Parathyroid adenoma (tissue), 2 donors: ENCODE measurements around the gene NFKB2.
A peak's percentile ranks its signal among the peaks of the same experiment; 100 is the strongest.

Source experiments
- H2AFZ ChIP-seq: fragments of 300-600 bp; sonication (generic); one replicate; pipeline ENCODE4 v1.7.0; 2017; ENCODE audit warnings: antibody characterized with exemption, mild to moderate bottlenecking
- H3K27ac ChIP-seq: fragments of 300-600 bp; sonication (generic); one replicate; pipeline ENCODE4 v1.7.0; 2017
- H3K27me3 ChIP-seq: fragments of 300-600 bp; sonication (generic); one replicate; pipeline ENCODE4 v1.7.0; 2017; ENCODE audit warnings: low read length; ENCODE audit not compliant: control insufficient read depth, insufficient read depth
- H3K36me3 ChIP-seq: fragments of 300-600 bp; sonication (generic); one replicate; pipeline ENCODE4 v1.7.0; 2017; ENCODE audit warnings: low read length; ENCODE audit not compliant: control insufficient read depth, insufficient read depth
- H3K4me1 ChIP-seq: fragments of 300-600 bp; sonication (generic); one replicate; pipeline ENCODE4 v1.7.0; 2017; ENCODE audit warnings: control low read depth
- H3K4me2 ChIP-seq: fragments of 300-600 bp; sonication (generic); one replicate; pipeline ENCODE4 v1.7.0; 2017; ENCODE audit warnings: low read length
- H3K4me3 ChIP-seq: fragments of 300-600 bp; sonication (generic); one replicate; pipeline ENCODE4 v1.7.0; 2017; ENCODE audit warnings: low read depth, low read length
- H3K79me2 ChIP-seq: fragments of 300-600 bp; sonication (generic); one replicate; pipeline ENCODE4 v1.7.0; 2017; ENCODE audit warnings: control low read depth
- H3K9ac ChIP-seq: fragments of 300-600 bp; sonication (generic); one replicate; pipeline ENCODE4 v1.7.0; 2017; ENCODE audit warnings: mild to moderate bottlenecking
- H3K9me3 ChIP-seq: fragments of 300-600 bp; sonication (generic); one replicate; pipeline ENCODE4 v1.7.0; 2017; ENCODE audit warnings: low read length; ENCODE audit not compliant: control insufficient read depth
- TF ChIP-seq, protein P1 (sequence below): fragments of 300-600 bp; sonication (generic); IDR thresholded peaks from one replicate; pipeline ENCODE4 v1.7.0; 2017; ENCODE audit warnings: antibody characterized with exemption, mild to moderate bottlenecking
- donor health status: primary hyperparathyroidism.

NFKB2 gene

DNA sequence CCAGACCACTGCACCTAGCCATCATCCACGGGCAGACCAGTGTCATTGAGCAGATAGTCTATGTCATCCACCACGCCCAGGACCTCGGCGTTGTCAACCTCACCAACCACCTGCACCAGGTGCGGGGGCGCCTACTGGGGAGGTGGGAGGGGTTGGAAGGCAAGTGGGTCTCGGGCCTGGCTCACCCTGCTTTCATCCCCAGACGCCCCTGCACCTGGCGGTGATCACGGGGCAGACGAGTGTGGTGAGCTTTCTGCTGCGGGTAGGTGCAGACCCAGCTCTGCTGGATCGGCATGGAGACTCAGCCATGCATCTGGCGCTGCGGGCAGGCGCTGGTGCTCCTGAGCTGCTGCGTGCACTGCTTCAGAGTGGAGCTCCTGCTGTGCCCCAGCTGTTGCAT is 4.6 kb downstream of the NFKB2 start:
- H3K27ac ChIP-seq: no peak overlapping the region
- H2AFZ ChIP-seq: no peak overlapping the region
- peak overlapping the region; percentile 96 for H3K4me2 ChIP-seq
- no peaks in the 10 kb centered on the region for H3K79me2 ChIP-seq
- no peak overlapping the region for H3K4me3 ChIP-seq
- no peaks in the 10 kb centered on the region for H3K36me3 ChIP-seq
- no peaks in the 10 kb centered on the region for H3K27me3 ChIP-seq
- TF ChIP-seq, protein P1, sequence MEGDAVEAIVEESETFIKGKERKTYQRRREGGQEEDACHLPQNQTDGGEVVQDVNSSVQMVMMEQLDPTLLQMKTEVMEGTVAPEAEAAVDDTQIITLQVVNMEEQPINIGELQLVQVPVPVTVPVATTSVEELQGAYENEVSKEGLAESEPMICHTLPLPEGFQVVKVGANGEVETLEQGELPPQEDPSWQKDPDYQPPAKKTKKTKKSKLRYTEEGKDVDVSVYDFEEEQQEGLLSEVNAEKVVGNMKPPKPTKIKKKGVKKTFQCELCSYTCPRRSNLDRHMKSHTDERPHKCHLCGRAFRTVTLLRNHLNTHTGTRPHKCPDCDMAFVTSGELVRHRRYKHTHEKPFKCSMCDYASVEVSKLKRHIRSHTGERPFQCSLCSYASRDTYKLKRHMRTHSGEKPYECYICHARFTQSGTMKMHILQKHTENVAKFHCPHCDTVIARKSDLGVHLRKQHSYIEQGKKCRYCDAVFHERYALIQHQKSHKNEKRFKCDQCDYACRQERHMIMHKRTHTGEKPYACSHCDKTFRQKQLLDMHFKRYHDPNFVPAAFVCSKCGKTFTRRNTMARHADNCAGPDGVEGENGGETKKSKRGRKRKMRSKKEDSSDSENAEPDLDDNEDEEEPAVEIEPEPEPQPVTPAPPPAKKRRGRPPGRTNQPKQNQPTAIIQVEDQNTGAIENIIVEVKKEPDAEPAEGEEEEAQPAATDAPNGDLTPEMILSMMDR: no peak
- H3K9ac ChIP-seq: no peak overlapping the region
- H3K4me1 ChIP-seq: peaks cover 11% of the 10 kb centered on the region
- H3K9me3 ChIP-seq: no peaks in the 10 kb centered on the region

DNA sequence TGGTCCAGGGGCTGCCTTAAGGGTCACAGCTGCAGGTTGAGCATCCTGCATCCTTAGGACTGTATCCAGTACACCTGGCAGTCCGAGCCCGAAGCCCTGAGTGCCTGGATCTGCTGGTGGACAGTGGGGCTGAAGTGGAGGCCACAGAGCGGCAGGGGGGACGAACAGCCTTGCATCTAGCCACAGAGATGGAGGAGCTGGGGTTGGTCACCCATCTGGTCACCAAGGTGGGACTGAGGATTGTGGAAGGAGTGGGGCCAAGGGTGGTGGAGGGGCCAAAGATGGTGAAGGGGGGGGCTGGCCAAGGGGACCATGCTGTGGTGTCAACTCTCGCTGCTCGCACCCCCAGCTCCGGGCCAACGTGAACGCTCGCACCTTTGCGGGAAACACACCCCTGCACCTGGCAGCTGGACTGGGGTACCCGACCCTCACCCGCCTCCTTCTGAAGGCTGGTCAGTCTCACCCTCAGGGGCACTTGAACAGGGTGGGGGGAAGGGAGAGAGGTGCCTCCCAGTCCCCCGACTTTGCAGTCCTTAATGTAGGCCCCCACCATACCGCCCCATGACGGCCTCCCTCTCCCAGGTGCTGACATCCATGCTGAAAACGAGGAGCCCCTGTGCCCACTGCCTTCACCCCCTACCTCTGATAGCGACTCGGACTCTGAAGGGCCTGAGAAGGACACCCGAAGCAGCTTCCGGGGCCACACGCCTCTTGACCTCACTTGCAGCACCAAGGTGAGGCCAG is 5.3 kb downstream of the NFKB2 start:
- H3K4me3 ChIP-seq: no peak overlapping the region
- H3K27ac ChIP-seq: no peak overlapping the region
- peaks cover 11% of the 10 kb centered on the region for H3K4me1 ChIP-seq
- TF ChIP-seq, protein P1: no peak
- no peaks in the 10 kb centered on the region for H3K36me3 ChIP-seq
- no peaks in the 10 kb centered on the region for H3K9me3 ChIP-seq
- no peak overlapping the region for H2AFZ ChIP-seq
- no peaks in the 10 kb centered on the region for H3K79me2 ChIP-seq
- H3K27me3 ChIP-seq: no peaks in the 10 kb centered on the region
- H3K9ac ChIP-seq: no peak overlapping the region
- H3K4me2 ChIP-seq: no peak overlapping the region

DNA sequence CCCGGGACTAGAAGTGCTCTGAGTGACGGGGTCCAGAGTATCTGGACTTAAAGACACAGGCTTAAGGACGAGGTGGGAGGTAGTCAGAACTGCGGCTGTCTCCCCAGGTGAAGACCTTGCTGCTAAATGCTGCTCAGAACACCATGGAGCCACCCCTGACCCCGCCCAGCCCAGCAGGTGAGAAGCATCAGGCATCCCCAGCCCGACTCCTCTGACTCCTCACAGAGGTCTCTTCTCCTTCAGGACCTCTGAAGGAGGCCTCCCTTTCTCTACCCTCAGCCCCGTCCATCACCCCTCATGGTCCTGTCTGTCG is 5.8 kb downstream of the NFKB2 start:
- Histone ChIP-seq H3K79me2 (no peaks in the 10 kb centered on the region), H2AFZ (no peak overlapping the region), H3K27me3 (no peaks in the 10 kb centered on the region), H3K4me1 (peaks cover 7% of the 10 kb centered on the region), H3K4me2 (no peak overlapping the region), H3K9ac (no peak overlapping the region), H3K9me3 (no peaks in the 10 kb centered on the region), H3K4me3 (no peak overlapping the region), H3K27ac (no peak overlapping the region), H3K36me3 (no peaks in the 10 kb centered on the region)
- TF ChIP-seq, protein P1: no peak

DNA sequence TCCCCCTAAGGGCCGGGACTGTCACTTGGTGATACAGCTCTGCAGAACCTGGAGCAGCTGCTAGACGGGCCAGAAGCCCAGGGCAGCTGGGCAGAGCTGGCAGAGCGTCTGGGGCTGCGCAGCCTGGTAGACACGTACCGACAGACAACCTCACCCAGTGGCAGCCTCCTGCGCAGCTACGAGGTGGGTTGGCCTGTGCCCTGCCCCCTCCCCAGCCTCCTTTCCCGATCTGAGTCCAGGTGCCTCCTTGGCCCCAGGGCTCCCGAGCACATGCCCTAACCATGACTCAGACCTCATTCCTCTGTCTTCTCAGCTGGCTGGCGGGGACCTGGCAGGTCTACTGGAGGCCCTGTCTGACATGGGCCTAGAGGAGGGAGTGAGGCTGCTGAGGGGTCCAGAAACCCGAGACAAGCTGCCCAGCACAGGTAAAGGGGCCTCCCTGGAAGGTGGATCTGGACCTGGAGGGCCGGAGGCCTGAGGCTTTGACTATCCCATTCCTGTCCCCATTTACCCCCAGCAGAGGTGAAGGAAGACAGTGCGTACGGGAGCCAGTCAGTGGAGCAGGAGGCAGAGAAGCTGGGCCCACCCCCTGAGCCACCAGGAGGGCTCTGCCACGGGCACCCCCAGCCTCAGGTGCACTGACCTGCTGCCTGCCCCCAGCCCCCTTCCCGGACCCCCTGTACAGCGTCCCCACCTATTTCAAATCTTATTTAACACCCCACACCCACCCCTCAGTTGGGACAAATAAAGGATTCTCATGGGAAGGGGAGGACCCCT is 6.4 kb downstream of the NFKB2 start:
- Histone ChIP-seq H3K36me3 (no peaks in the 10 kb centered on the region), H3K4me1 (peaks cover 7% of the 10 kb centered on the region)

More for the DNA sequence above, 6.4 kb downstream of the NFKB2 start:
- no peaks in the 10 kb centered on the region for H3K79me2 ChIP-seq
- no peaks in the 10 kb centered on the region for H3K27me3 ChIP-seq
- no peak overlapping the region for H3K9ac ChIP-seq
- no peak overlapping the region for H3K4me2 ChIP-seq
- no peak overlapping the region for H3K27ac ChIP-seq
- TF ChIP-seq, protein P1: no peak
- no peaks in the 10 kb centered on the region for H3K9me3 ChIP-seq
- H3K4me3 ChIP-seq: no peak overlapping the region
- H2AFZ ChIP-seq: no peak overlapping the region
